ENCODE measurements around the gene LPP. TPM values are rescaled to one million over a fixed set of nuclear protein-coding genes. Genes with fewer than 3 reads are reported as not detected.

Gene LPP
- total RNA-seq, 1 experiment from 2014 or later, result 54.0 TPM

GRCh38 chr3:188488801-188489200 is 334.8 kb downstream of the LPP start:
- no peak for ATAC-seq
- TF ChIP-seq SIN3A (IDR thresholded peaks at IDR 0.05; ENCODE audit: low read depth) (no peak), ELF1 (IDR thresholded peaks at IDR 0.05; ENCODE audit: borderline replicate concordance, low read depth) (no peak), POLR2A (IDR thresholded peaks at IDR 0.05; ENCODE audit: borderline replicate concordance, extremely low read depth, insufficient read depth, insufficient read length) (no peak), CEBPB (IDR thresholded peaks at IDR 0.05; ENCODE audit: low read depth) (no peak), CTCF (IDR thresholded peaks at IDR 0.05 in 2 of 3, conservative IDR thresholded peaks at IDR 0.05 in 1 of 3; ENCODE audit: borderline replicate concordance in 1 of 3, insufficient read depth in 1 of 3, low read depth in 2 of 3, low read length in 2 of 3) (no peak), TCF7L2 (IDR thresholded peaks at IDR 0.05; ENCODE audit: borderline replicate concordance, extremely low read depth, insufficient read depth, insufficient read length) (no peak), SRF (IDR thresholded peaks at IDR 0.05; ENCODE audit: low read depth) (no peak), SP1 (IDR thresholded peaks at IDR 0.05; ENCODE audit: low read depth) (no peak), ZFX (IDR thresholded peaks at IDR 0.05) (no peak), CBX3 (IDR thresholded peaks at IDR 0.05; ENCODE audit: low read depth) (no peak), EGR1 (IDR thresholded peaks at IDR 0.05; ENCODE audit: low read depth) (no peak)
- TF ChIP-seq, protein P1, sequence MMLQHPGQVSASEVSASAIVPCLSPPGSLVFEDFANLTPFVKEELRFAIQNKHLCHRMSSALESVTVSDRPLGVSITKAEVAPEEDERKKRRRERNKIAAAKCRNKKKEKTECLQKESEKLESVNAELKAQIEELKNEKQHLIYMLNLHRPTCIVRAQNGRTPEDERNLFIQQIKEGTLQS (IDR thresholded peaks at IDR 0.05), result no peak
- TF ChIP-seq, protein P2, sequence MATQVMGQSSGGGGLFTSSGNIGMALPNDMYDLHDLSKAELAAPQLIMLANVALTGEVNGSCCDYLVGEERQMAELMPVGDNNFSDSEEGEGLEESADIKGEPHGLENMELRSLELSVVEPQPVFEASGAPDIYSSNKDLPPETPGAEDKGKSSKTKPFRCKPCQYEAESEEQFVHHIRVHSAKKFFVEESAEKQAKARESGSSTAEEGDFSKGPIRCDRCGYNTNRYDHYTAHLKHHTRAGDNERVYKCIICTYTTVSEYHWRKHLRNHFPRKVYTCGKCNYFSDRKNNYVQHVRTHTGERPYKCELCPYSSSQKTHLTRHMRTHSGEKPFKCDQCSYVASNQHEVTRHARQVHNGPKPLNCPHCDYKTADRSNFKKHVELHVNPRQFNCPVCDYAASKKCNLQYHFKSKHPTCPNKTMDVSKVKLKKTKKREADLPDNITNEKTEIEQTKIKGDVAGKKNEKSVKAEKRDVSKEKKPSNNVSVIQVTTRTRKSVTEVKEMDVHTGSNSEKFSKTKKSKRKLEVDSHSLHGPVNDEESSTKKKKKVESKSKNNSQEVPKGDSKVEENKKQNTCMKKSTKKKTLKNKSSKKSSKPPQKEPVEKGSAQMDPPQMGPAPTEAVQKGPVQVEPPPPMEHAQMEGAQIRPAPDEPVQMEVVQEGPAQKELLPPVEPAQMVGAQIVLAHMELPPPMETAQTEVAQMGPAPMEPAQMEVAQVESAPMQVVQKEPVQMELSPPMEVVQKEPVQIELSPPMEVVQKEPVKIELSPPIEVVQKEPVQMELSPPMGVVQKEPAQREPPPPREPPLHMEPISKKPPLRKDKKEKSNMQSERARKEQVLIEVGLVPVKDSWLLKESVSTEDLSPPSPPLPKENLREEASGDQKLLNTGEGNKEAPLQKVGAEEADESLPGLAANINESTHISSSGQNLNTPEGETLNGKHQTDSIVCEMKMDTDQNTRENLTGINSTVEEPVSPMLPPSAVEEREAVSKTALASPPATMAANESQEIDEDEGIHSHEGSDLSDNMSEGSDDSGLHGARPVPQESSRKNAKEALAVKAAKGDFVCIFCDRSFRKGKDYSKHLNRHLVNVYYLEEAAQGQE (IDR thresholded peaks at IDR 0.05; ENCODE audit: low read depth), result no peak

More at GRCh38 chr3:188488801-188489200, 334.8 kb downstream of the LPP start:
- RAD21 ChIA-PET (ENCODE audit: low non-redundant PET in 1 of 2, low total read pairs in 2 of 2, uncharacterized antibody in 2 of 2, unreplicated experiment in 2 of 2), result no interaction called here
- no peaks in the 10 kb centered on the region for H3K4me1 ChIP-seq (ENCODE audit: control insufficient read depth in 1 of 2, insufficient read depth in 2 of 2, low read length in 2 of 2)
- H3K79me2 ChIP-seq (ENCODE audit: insufficient read depth, low read length), result no peaks in the 10 kb centered on the region
- no peaks in the 10 kb centered on the region for H3K9me2 ChIP-seq (ENCODE audit: insufficient read depth)
- intact Hi-C loops (cut with micrococcal nuclease), result no loop called here
- no peak overlapping the region for H2AFZ ChIP-seq (ENCODE audit: low read depth, low read length, poor library complexity, severe bottlenecking)
- no peak overlapping the region for H3K9ac ChIP-seq (ENCODE audit: low read length)
- no peaks in the 10 kb centered on the region for H3K36me3 ChIP-seq (ENCODE audit: control insufficient read depth in 1 of 2, insufficient read depth in 2 of 2, low read length in 2 of 2)
- DNase-seq (ENCODE audit: low read depth, low spot score), result no peak
- no peak overlapping the region for H3K4me2 ChIP-seq (ENCODE audit: low read length)
- no TSS peak for BruUV-seq (replicated peaks)
- no peaks in the 10 kb centered on the region for H3K27me3 ChIP-seq (ENCODE audit: insufficient read depth, low read length)
- H3K9me3 ChIP-seq (ENCODE audit: control insufficient read depth in 1 of 2, insufficient read depth in 1 of 2, low read depth in 1 of 2, low read length in 2 of 2), result no peaks in the 10 kb centered on the region
- CTCF ChIA-PET, result no interaction called here
- POLR2A ChIA-PET, result no interaction called here
- no peak overlapping the region for H3K27ac ChIP-seq (ENCODE audit: low read depth, low read length)
- no peaks in the 10 kb centered on the region; the same call in 1 of the 2 replicates for H4K20me1 ChIP-seq (ENCODE audit: insufficient read depth)
- H3K4me3 ChIP-seq (replicated peaks in 1 of 2; ENCODE audit: low read depth in 1 of 2, low read length in 2 of 2), result no peak overlapping the region
